Measurements from ENCODE around the gene STARD8.

Gene STARD8

GRCh38 chrX:68723491-68724155 is 76.2 kb downstream of the STARD8 start:
- DNase-seq (ENCODE audit: low read depth): no peak
- TF ChIP-seq CTCF (conservative IDR thresholded peaks at IDR 0.05; ENCODE audit: low read depth, low read length): no peak

GRCh38 chrX:68724531-68725020 is 77.1 kb downstream of the STARD8 start:
- no peak overlapping the region for H3K4me3 ChIP-seq (ENCODE audit: low read length)
- no peak for TF ChIP-seq CTCF (conservative IDR thresholded peaks at IDR 0.05; ENCODE audit: low read depth, low read length)
- no peak for DNase-seq (ENCODE audit: low read depth)

More at GRCh38 chrX:68723491-68724155, 76.2 kb downstream of the STARD8 start:
- H3K4me3 ChIP-seq (ENCODE audit: low read length): no peak overlapping the region

- no peak for TF ChIP-seq CTCF (conservative IDR thresholded peaks at IDR 0.05; ENCODE audit: low read depth, low read length)
- no peak overlapping the region for H3K4me3 ChIP-seq (ENCODE audit: low read length)
- no peak for DNase-seq (ENCODE audit: low read depth)
Observed at GRCh38 chrX:68725756-68726365, 78.4 kb downstream of the STARD8 start.

GRCh38 chrX:68726366-68726765 is 78.9 kb downstream of the STARD8 start:
- H3K4me3 ChIP-seq (ENCODE audit: low read length): no peak overlapping the region
- no peak for TF ChIP-seq CTCF (conservative IDR thresholded peaks at IDR 0.05; ENCODE audit: low read depth, low read length)
- DNase-seq (ENCODE audit: low read depth): no peak

GRCh38 chrX:68727696-68728095 is 80.2 kb downstream of the STARD8 start:
- H3K4me3 ChIP-seq (ENCODE audit: low read length): no peak overlapping the region
- no peak for DNase-seq (ENCODE audit: low read depth)
- no peak for TF ChIP-seq CTCF (conservative IDR thresholded peaks at IDR 0.05; ENCODE audit: low read depth, low read length)

GRCh38 chrX:68728186-68728585 is 80.7 kb downstream of the STARD8 start:
- no peak for TF ChIP-seq CTCF (conservative IDR thresholded peaks at IDR 0.05; ENCODE audit: low read depth, low read length)
- H3K4me3 ChIP-seq (ENCODE audit: low read length): no peak overlapping the region

GRCh38 chrX:68731254-68731653 is 83.8 kb downstream of the STARD8 start:
- TF ChIP-seq CTCF (conservative IDR thresholded peaks at IDR 0.05; ENCODE audit: low read depth, low read length): no peak

More at GRCh38 chrX:68728186-68728585, 80.7 kb downstream of the STARD8 start:
- DNase-seq (ENCODE audit: low read depth): no peak

More at GRCh38 chrX:68731254-68731653, 83.8 kb downstream of the STARD8 start:
- no peak for DNase-seq (ENCODE audit: low read depth)
- no peak overlapping the region for H3K4me3 ChIP-seq (ENCODE audit: low read length)
